Measurements from ENCODE around the gene CMSS1. TPM values are rescaled to one million over a fixed set of nuclear protein-coding genes. Genes with fewer than 3 reads are reported as not detected.
"Not testable (repeated sequence)": the region's sequence is repeated elsewhere in the genome, so short reads cannot be mapped to it uniquely, and the experiment has no call there.

Gene CMSS1
- total RNA-seq, 1 donor from 2014 or later = 7.5 TPM

- no peak for DNase-seq
Measured at GRCh38 chr3:99818818-99819217, 1.2 kb downstream of the CMSS1 start.

DNA sequence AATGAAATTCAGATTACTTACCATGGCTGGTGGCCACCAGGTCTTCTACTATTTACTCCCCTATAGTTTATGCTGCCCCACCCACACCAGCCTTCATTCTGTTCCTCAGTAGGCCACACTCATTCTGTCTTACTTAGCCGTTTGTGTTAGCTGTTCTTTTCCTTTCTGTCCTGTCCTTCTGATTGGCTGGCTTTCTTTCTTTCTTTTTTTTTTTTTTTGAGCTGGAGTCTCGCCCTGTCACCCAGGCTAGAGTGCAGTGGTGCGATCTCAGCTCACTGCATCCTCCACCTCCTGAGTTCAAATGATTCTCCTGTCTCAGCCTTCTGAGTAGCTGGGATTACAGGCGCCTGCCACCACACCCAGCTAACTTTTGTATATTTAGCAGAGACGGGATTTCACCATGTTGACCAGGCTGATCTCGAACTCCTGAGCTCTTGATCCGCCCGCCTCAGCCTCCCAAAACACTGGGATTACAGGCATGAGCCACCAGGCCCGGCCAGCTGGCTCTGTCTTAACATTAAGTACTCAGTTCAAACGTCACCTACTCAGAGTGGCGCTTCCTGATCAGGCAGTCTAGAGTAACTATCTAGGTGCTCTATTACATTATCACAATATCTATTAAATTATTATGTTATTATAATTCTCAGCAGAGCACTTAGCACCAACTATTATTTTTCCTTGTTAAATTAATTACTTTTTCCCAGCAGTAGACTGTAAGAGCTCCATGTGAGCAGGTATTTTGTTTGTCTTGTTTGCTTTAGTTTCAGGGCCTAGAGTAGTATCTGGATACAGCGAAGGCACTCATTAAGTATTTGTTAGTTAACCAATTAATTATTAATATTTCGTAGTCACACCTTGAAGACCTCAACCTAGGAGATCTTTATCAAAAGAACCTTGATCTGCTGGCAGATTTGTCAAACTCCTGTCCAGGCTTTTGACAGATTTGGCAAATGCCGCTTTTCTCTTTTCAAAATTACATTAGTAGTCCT lies 6.4 kb downstream of the CMSS1 start:
- DNase-seq = no peak

GRCh38 chr3:99825004-99825640 lies 7.5 kb downstream of the CMSS1 start:
- peak; percentile 64 for DNase-seq

DNA sequence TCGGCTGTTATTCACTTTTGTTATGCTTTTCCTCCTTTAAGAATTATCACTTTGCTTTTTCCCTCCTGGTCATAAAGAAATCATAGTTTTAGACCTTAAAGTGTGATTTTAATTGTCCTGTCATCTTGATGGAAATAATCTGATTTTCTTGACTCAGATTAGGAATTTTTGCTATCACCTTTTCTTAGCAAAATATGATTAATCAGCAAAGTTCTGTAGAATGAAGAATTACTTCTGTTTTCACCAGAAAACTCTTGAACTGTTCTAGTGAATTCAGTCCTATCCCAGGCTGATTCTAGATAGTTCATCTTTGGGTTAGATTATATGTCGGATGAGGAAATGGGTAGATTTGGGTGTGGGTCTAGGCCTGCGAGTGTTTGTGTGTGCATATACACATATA lies 12.2 kb downstream of the CMSS1 start:
- DNase-seq = no peak

GRCh38 chr3:99833617-99834205 lies 16.0 kb downstream of the CMSS1 start:
- no peak for DNase-seq

DNA sequence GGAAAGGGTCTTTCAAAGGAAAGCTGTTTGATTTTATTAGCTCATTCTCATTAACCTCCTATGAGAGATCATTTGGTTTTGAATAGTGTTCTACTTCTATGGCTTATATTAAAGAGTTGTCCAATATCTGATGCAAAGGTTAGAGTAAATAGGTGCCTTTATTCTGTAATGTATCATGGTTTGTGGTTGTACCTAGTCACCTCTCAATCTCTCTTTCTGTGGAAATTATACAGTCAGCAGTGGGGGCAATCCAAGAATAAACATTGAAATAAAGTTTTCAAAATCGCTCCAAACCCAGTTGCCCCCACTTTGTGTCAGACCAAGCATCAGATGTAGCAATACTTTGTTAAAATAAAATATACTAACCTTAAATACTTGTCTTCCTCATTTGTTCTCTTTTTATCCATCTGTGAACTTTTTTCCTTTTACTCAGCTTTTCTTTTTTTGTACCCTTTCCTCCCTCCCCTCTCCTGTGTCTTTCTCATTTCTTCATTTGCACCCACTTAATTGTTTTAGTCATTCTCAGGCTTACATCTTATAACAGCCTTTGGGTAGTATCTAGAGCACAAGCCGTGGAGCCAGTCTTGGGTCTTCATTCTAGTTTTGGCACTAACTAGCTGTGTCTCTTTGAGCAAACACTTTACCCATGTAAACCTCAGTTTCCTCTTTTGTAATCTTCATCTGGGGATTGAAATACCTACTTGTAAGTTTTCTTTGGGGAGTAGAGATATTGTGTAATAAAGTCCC lies 16.7 kb downstream of the CMSS1 start:
- DNase-seq = no peak

- DNase-seq = peak; percentile 81
Measured at GRCh38 chr3:99836681-99837080, 19.0 kb downstream of the CMSS1 start.

GRCh38 chr3:99837715-99838114 lies 20.1 kb downstream of the CMSS1 start:
- DNase-seq = no peak

GRCh38 chr3:99838755-99839154 lies 21.1 kb downstream of the CMSS1 start:
- no peak for DNase-seq

GRCh38 chr3:99839613-99840012 lies 22.0 kb downstream of the CMSS1 start:
- DNase-seq = no peak

DNA sequence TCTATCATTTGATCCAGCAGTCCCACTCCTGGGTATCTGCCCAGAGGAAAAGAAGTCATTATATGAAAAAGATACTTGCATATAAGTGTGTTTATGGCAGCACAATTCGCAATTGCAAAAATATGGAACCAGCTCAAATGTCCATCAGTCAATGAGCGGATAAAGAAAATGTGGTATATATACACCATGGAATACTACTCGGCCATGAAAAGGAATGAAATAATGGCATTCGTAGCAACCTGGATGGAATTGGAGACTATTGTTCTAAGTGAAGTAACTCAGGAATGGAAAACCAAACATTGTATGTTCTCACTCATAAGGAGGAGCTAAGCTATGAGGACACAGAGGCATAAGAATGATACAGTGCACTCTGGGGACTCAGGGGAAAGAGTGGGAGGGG lies 24.3 kb downstream of the CMSS1 start:
- not testable (repeated sequence) for DNase-seq

- DNase-seq = peak; percentile 78
Measured at GRCh38 chr3:99842826-99843589, 25.3 kb downstream of the CMSS1 start.

GRCh38 chr3:99843590-99844258 lies 26.1 kb downstream of the CMSS1 start:
- DNase-seq = peak; percentile 44

- DNase-seq = peak; percentile 10
Measured at GRCh38 chr3:99845331-99845730, 27.7 kb downstream of the CMSS1 start.

GRCh38 chr3:99845999-99846398 lies 28.3 kb downstream of the CMSS1 start:
- DNase-seq = peak; percentile 22

DNA sequence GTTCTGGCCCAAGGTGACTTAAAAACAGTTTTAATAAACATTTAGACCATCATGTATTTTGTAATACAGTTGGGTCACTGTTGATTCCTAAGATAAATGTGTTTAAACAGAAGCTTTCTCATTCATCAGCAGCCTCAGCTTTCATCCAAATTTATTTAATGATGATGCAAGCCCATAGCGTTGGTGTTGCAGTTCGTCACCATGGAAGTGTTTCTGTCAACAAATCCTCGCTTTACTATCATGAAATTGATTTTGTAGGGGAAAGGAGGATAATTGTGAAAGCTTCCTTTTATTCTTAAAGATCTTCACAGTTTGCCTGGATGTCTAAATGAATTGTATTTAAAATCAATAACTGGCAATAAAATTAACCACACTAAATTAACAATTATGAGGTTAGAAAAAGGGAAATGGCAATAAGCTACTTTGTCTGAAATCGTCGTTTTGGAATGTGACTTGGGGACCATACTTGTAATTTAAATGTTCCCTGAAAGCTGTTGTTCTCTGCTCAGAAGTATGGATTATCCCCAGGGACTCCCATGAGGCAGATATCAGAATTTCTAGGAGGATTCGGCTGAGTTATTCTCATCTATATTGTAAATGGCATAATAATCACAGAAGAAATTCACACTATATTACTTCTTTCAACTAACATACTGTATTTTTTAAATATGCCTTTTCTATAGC lies 29.0 kb downstream of the CMSS1 start:
- peak; percentile 67 for DNase-seq

- peak; percentile 15 for DNase-seq
Measured at GRCh38 chr3:99848433-99848832, 30.8 kb downstream of the CMSS1 start.

DNA sequence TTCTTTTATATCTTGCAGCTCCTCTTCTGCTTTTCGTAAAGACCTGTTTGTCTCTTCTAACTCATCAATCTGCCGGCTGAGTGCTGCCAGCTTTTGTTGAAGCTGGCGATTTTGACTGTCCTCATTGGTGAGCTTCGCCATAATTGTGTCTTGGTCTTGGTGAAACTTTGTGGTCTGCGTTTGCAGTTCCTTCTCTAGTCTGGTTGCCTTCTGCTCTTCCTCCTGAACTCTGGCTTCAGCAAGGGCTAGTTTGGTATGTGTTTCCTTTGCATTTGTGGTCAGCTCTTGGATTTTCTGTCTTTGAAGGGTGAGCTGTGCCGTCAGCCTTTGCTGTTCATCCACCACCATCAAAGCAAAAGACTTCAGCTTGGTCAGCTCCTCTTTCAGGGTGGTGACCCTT lies 32.9 kb downstream of the CMSS1 start:
- no peak for DNase-seq

DNA sequence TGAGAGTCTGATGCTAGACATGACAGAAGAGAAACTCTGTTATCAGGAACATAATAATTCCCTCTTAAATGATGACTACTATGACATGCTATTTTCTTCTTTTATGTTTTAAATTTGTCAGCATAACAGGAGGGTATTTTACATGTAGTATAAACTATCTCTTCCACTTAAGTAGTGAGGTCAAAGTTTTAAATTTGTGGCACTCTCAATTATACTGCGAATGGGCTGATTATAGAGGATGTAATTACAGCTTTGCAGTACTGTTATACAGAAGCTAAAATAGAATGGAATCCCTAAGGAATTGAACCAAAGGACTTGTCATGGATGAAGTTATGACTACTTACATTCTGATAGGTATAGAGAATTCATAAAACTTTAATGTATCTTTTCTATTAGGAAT lies 34.3 kb downstream of the CMSS1 start:
- DNase-seq = no peak

- DNase-seq = peak; percentile 6
Measured at GRCh38 chr3:99852851-99853250, 35.2 kb downstream of the CMSS1 start.
